SK-N-MC (cell line): Measurements from ENCODE around the gene SLC12A8.

Source experiments
- EZH2 ChIP-seq: fragments of 200-600 bp; sonication (generic); IDR thresholded peaks from one replicate; pipeline ENCODE4 v1.6.1; 2017; ENCODE audit warnings: antibody characterized with exemption
- FOXP2 ChIP-seq: optimal IDR thresholded peaks from 2 replicates; pipeline ENCODE3; 2011; ENCODE audit warnings: mild to moderate bottlenecking, moderate library complexity; ENCODE audit not compliant: insufficient read depth; ENCODE audit errors: extremely low read length, control extremely low read depth
- POLR2AphosphoS5 ChIP-seq: IDR thresholded peaks from 2 replicates; pipeline ENCODE4 v1.6.1; 2012; ENCODE audit warnings: mild to moderate bottlenecking, low read depth, low read length, borderline replicate concordance

- TF ChIP-seq POLR2AphosphoS5 (no peak), EZH2 (no peak), FOXP2 (no peak)
Observed at GRCh38 chr3:125142940-125143339, 69.6 kb downstream of the SLC12A8 start.
